SK-N-DZ (cell line): ENCODE measurements around the gene KIF3C. TPM values are rescaled to one million over a fixed set of nuclear protein-coding genes. Genes with fewer than 3 reads are reported as not detected.
"Not testable (repeated sequence)": the region's sequence is repeated elsewhere in the genome, so short reads cannot be mapped to it uniquely, and the experiment has no call there.

Experiments
- DNase-seq: peaks from one replicate; pipeline ENCODE4 v3.0.0-alpha.2; 2015; ENCODE audit warnings: low spot score
- polyA plus RNA-seq, 2 experiments: library from polyadenylated mRNA; depleted of rRNA; stranded (reverse); fragments of >200 nt; gene quantifications; 2 replicates each; pipeline ENCODE4 v1.2.3, GENCODE V29; 2014

KIF3C gene
- 12.0 and 16.5 TPM in 2 replicates for polyA plus RNA-seq (2014; cell fraction: cytosol; rRNA removed)
- polyA plus RNA-seq (2014; cell fraction: nucleus; rRNA removed) = 6.2 and 7.4 TPM in 2 replicates

- DNase-seq = peak; percentile 70
Observed at GRCh38 chr2:25982273-25982967, at the start of gene KIF3C. KIF3C (minus strand) TSS chr2:25982497; CDS start chr2:25981917, 580 bp downstream.

GRCh38 chr2:26028083-26028482, 45.8 kb upstream of the KIF3C start:
- not testable (repeated sequence) for DNase-seq

- DNase-seq = no peak
Observed at GRCh38 chr2:26025509-26025908, 43.2 kb upstream of the KIF3C start.

GRCh38 chr2:26024260-26024659, 42.0 kb upstream of the KIF3C start:
- no peak for DNase-seq

GRCh38 chr2:26020231-26020640, 37.9 kb upstream of the KIF3C start:
- no peak for DNase-seq

- DNase-seq = no peak
Observed at GRCh38 chr2:26018184-26019055, 36.1 kb upstream of the KIF3C start.

GRCh38 chr2:26017464-26018183, 35.3 kb upstream of the KIF3C start:
- no peak for DNase-seq

GRCh38 chr2:26016706-26017045, 34.4 kb upstream of the KIF3C start:
- DNase-seq = not testable (repeated sequence)

GRCh38 chr2:26016012-26016705, 33.9 kb upstream of the KIF3C start:
- no peak for DNase-seq

- DNase-seq = no peak
Observed at GRCh38 chr2:26013668-26014067, 31.4 kb upstream of the KIF3C start.

- no peak for DNase-seq
Observed at GRCh38 chr2:26011990-26012856, 29.9 kb upstream of the KIF3C start.

GRCh38 chr2:26011609-26011989, 29.3 kb upstream of the KIF3C start:
- DNase-seq = no peak

GRCh38 chr2:26010943-26011342, 28.6 kb upstream of the KIF3C start:
- DNase-seq = no peak

- DNase-seq = no peak
Observed at GRCh38 chr2:26009567-26009963, 27.3 kb upstream of the KIF3C start.

GRCh38 chr2:26008851-26009566, 26.7 kb upstream of the KIF3C start:
- DNase-seq = no peak

GRCh38 chr2:26008095-26008494, 25.8 kb upstream of the KIF3C start:
- no peak for DNase-seq

GRCh38 chr2:26002632-26003310, 20.5 kb upstream of the KIF3C start:
- no peak for DNase-seq

- no peak for DNase-seq
Observed at GRCh38 chr2:26001743-26002351, 19.6 kb upstream of the KIF3C start.

- DNase-seq = no peak
Observed at GRCh38 chr2:26000561-26001082, 18.3 kb upstream of the KIF3C start.
